GM12878 (cell line): ENCODE data around the gene HM13. TPM values are rescaled to one million over a fixed set of nuclear protein-coding genes. Genes with fewer than 3 reads are reported as not detected.

Source experiments
- ATAC-seq: fragments of 200-7000 bp; cut with Tn5 transposase; 3 replicates; pipeline ENCODE4 v1.9.1; 2020; ENCODE audit warnings: mild to moderate bottlenecking, moderate library complexity
- BruUV-seq: library from RNA; stranded (reverse); fragments of 400-500 nt; replicated peaks from 2 replicates; lab custom pipeline; 2021; lab: Mats Ljungman, UMichigan
- CTCF ChIA-PET: fragments of 300-600 bp; sonication (Branson Sonifier 250); formaldehyde crosslinking; extraction: SDS; loops from one replicate; lab custom pipeline; 2021; ENCODE audit warnings: inconsistent platforms; lab: Yijun Ruan, JAX
- POLR2A ChIA-PET: fragments of 350-600 bp; formaldehyde crosslinking; extraction: SDS; loops from one replicate; lab custom pipeline; 2021; ENCODE audit warnings: inconsistent platforms; lab: Charles Lee
- RAD21 ChIA-PET: fragments of 300-600 bp; sonication (Branson Sonifier 250); formaldehyde crosslinking; loops from one replicate; lab custom pipeline; 2023; ENCODE audit warnings: antibody characterized with exemption; ENCODE audit not compliant: unreplicated experiment; lab: Charles Lee
- SMC1A ChIA-PET: fragments of 300-600 bp; sonication (Branson Sonifier 250); formaldehyde crosslinking; loops from one replicate; lab custom pipeline; 2023; ENCODE audit not compliant: unreplicated experiment, uncharacterized antibody; lab: Charles Lee
- DNase-seq: peaks from one replicate; pipeline ENCODE4 v3.0.0-alpha.2; 2011; ENCODE audit warnings: low read depth, low spot score
- FAIRE-seq: peaks from 3 replicates; lab custom pipeline; 2011; peaks lifted over from hg19 to GRCh38; lab: Jason Lieb, UNC
- H2AFZ ChIP-seq: 2 replicates; pipeline ENCODE4 v1.6.0; 2011; ENCODE audit warnings: low read depth, low read length, control low read depth; ENCODE audit not compliant: control insufficient read depth
- H3K27ac ChIP-seq: 2 replicates; pipeline ENCODE4 v1.5.1; 2011; ENCODE audit warnings: control low read depth; ENCODE audit not compliant: control insufficient read depth, insufficient read depth
- H3K27me3 ChIP-seq, 2 experiments: replicated peaks in 1 of 2; 2 replicates each; pipeline versions ENCODE4 v1.6.0 to v1.6.1; 2011; ENCODE audit warnings: low read length in 1 of 2; ENCODE audit not compliant: control insufficient read depth in 2 of 2, insufficient read depth in 2 of 2
- H3K36me3 ChIP-seq, 2 experiments: 2 replicates each; pipeline ENCODE4 v1.5.1; 2011; ENCODE audit warnings: low read length in 1 of 2; ENCODE audit not compliant: control insufficient read depth in 2 of 2, insufficient read depth in 2 of 2
- H3K4me1 ChIP-seq: 2 replicates; pipeline ENCODE4 v1.6.1; 2011; ENCODE audit warnings: mild to moderate bottlenecking, low read length, moderate library complexity, mixed read lengths; ENCODE audit not compliant: control insufficient read depth, insufficient read depth
- H3K4me2 ChIP-seq: 2 replicates; pipeline ENCODE4 v1.6.0; 2011; ENCODE audit warnings: control low read depth; ENCODE audit not compliant: control insufficient read depth, insufficient read depth
- H3K4me3 ChIP-seq: fragments of 200-600 bp; sonication (generic); 2 replicates; pipeline ENCODE4 v1.5.1; 2016
- H3K79me2 ChIP-seq: 2 replicates; pipeline ENCODE4 v1.6.0; 2011; ENCODE audit warnings: low read length; ENCODE audit not compliant: control insufficient read depth, insufficient read depth
- H3K9ac ChIP-seq: 2 replicates; pipeline ENCODE4 v1.8.0; 2011; ENCODE audit warnings: low read length, control low read depth, mixed read lengths; ENCODE audit not compliant: control insufficient read depth, insufficient read depth
- H3K9me3 ChIP-seq: replicated peaks from 3 replicates; pipeline ENCODE4 v1.5.1; 2011; ENCODE audit warnings: mild to moderate bottlenecking, low read length; ENCODE audit not compliant: control insufficient read depth, insufficient read depth
- H4K20me1 ChIP-seq: 2 replicates; pipeline ENCODE4 v1.6.0; 2011; ENCODE audit not compliant: control insufficient read depth, insufficient read depth
- BHLHE40 ChIP-seq, 2 experiments: fragments of 450-650 bp in 1 of 2; IDR thresholded peaks; 2 replicates each; pipeline ENCODE4 v1.6.1; 2011 to 2017; ENCODE audit warnings: low read depth in 2 of 2, borderline replicate concordance in 1 of 2, improper control_type of control experiment in 1 of 2, low read length in 1 of 2, mild to moderate bottlenecking in 1 of 2
- CREM ChIP-seq: IDR thresholded peaks from 2 replicates; pipeline ENCODE4 v1.6.1; 2014; ENCODE audit warnings: antibody characterized with exemption, low read depth
- DPF2 ChIP-seq: fragments of 450-650 bp; IDR thresholded peaks from 2 replicates; pipeline ENCODE4 v1.6.1; 2017; ENCODE audit warnings: mild to moderate bottlenecking
- HDGF ChIP-seq: fragments of 450-650 bp; IDR thresholded peaks from 2 replicates; pipeline ENCODE4 v1.6.1; 2016; ENCODE audit warnings: antibody characterized with exemption
- IKZF1 ChIP-seq: fragments of 450-650 bp; conservative IDR thresholded peaks from 2 replicates; pipeline ENCODE4 v1.6.1; 2017; ENCODE audit warnings: antibody characterized with exemption, mild to moderate bottlenecking
- JUND ChIP-seq: IDR thresholded peaks from 2 replicates; pipeline ENCODE4 v1.6.1; 2012; ENCODE audit warnings: low read depth, mild to moderate bottlenecking, low read length, improper control_type of control experiment, moderate library complexity
- KAT2A ChIP-seq: conservative IDR thresholded peaks from 2 replicates; pipeline ENCODE4 v1.6.1; 2011; ENCODE audit warnings: low read depth, low read length; ENCODE audit not compliant: control insufficient read depth
- MEF2B ChIP-seq: fragments of 450-650 bp; IDR thresholded peaks from 2 replicates; pipeline ENCODE4 v1.6.1; 2018; ENCODE audit warnings: mild to moderate bottlenecking, moderate library complexity; ENCODE audit not compliant: partially characterized antibody, poor library complexity, severe bottlenecking
- NBN ChIP-seq: fragments of 450-650 bp; IDR thresholded peaks from 2 replicates; pipeline ENCODE4 v1.6.1; 2016
- NR2C1 ChIP-seq: fragments of 450-650 bp; IDR thresholded peaks from 2 replicates; pipeline ENCODE4 v1.6.1; 2017; ENCODE audit warnings: antibody characterized with exemption, mild to moderate bottlenecking, moderate library complexity
- PAX5 ChIP-seq: IDR thresholded peaks from 2 replicates; pipeline ENCODE4 v1.6.1; 2011; ENCODE audit warnings: low read depth, low read length, borderline replicate concordance
- POU2F2 ChIP-seq: IDR thresholded peaks from 3 replicates; pipeline ENCODE4 v1.6.1; 2011; ENCODE audit warnings: low read depth, mild to moderate bottlenecking, low read length, borderline replicate concordance
- RB1 ChIP-seq: fragments of 450-650 bp; formaldehyde crosslinking; IDR thresholded peaks from 2 replicates; pipeline ENCODE4 v1.6.1; 2017; ENCODE audit warnings: mild to moderate bottlenecking, borderline replicate concordance
- RCOR1 ChIP-seq: conservative IDR thresholded peaks from 2 replicates; pipeline ENCODE4 v1.6.1; 2012; ENCODE audit warnings: low read depth, low read length, improper control_type of control experiment
- SREBF2 ChIP-seq: IDR thresholded peaks from 2 replicates; pipeline ENCODE4 v1.6.1; 2012; ENCODE audit warnings: mild to moderate bottlenecking, low read length
- SUZ12 ChIP-seq: fragments of 200-600 bp; sonication (generic); IDR thresholded peaks from one replicate; pipeline ENCODE4 v1.6.1; 2018; ENCODE audit warnings: antibody characterized with exemption, mild to moderate bottlenecking; ENCODE audit not compliant: unreplicated experiment
- WGBS: methylation state at CpG from one replicate; pipeline ENCODE4 v1.1.6; 2016; ENCODE audit warnings: low lambda C conversion rate; ENCODE audit not compliant: insufficient replicate concordance, insufficient coverage; ENCODE audit errors: missing lambda C conversion rate; 5-methylcytosine and 5-hydroxymethylcytosine counted together
- in situ Hi-C: fragments of 300-500 bp; cut with MboI; formaldehyde crosslinking; loops from 9 replicates; pipeline ENCODE4 v1.14.3; 2018; ENCODE audit warnings: mixed read lengths
- intact Hi-C: fragments of 100-400 bp; cut with micrococcal nuclease; formaldehyde crosslinking; loops from one replicate; pipeline ENCODE4 v1.14.2; 2022; ENCODE audit not compliant: unreplicated experiment
- polyA plus RNA-seq, 11 experiments: library from polyadenylated mRNA; depleted of rRNA in 4 of 11; unstranded in 6 of 11; stranded (reverse) in 5 of 11; fragments of >200 nt; fragmentation: Nextera tagmentation in 4 of 11; fragmentation: Illumina TruSeq in 1 of 11; extraction: Ambion mirVana in 4 of 11; extraction: Trizol in 1 of 11; gene quantifications; 1 replicate in 1 of 11; 2 replicates in 10 of 11; pipeline versions ENCODE4 v1.2.1 to v1.2.3, GENCODE V29; 2011 to 2016; ENCODE audit warnings: inconsistent platforms in 2 of 11, missing spikeins in 2 of 11, low read depth in 1 of 11
- total RNA-seq, 4 experiments: library from RNA; depleted of rRNA in 3 of 4; stranded (reverse); fragments of >200 nt in 3 of 4; fragmentation: Illumina TruSeq in 1 of 4; extraction: Trizol in 1 of 4; gene quantifications; 2 replicates each; pipeline versions ENCODE4 v1.2.1 to v1.2.3, GENCODE V29; 2013 to 2021
- TF ChIP-seq, protein P1 (sequence below): fragments of 450-650 bp; IDR thresholded peaks from 2 replicates; pipeline ENCODE4 v1.6.1; 2017; ENCODE audit warnings: borderline replicate concordance
- TF ChIP-seq, protein P2 (sequence below): IDR thresholded peaks from 2 replicates; pipeline ENCODE4 v1.6.1; 2012; ENCODE audit warnings: low read depth, low read length, improper control_type of control experiment
- TF ChIP-seq, protein P3 (sequence below): IDR thresholded peaks from 2 replicates; pipeline ENCODE4 v1.6.1; 2012; ENCODE audit warnings: low read length, inconsistent platforms

Gene HM13
- total and polyA plus RNA-seq, 10 of the 15 experiments (the other 5 are each of a cell fraction or from before 2014, with no cell fraction given), result 4.8 to 185 (median 81.7) TPM

DNA sequence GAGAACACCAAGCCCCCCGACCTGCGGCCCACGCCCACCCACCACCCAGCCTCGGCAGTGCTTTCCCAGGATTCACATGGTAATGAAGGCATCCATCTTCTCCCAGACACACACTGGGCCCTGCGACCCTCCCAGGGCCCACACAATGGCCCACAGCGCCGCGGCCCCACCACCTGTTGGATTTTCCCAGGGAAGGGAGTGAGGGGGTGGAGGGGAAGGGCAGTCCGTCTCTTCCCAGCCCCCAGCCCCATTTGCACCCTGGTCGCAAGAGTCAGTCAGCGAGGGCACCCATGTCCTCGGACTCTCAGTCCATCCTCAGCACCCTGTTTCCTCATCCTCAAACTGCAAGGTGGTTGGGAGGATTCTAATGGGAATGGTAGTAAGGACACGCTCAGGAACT is 67.1 kb downstream of the HM13 start (continued):
- TF ChIP-seq, protein P1, sequence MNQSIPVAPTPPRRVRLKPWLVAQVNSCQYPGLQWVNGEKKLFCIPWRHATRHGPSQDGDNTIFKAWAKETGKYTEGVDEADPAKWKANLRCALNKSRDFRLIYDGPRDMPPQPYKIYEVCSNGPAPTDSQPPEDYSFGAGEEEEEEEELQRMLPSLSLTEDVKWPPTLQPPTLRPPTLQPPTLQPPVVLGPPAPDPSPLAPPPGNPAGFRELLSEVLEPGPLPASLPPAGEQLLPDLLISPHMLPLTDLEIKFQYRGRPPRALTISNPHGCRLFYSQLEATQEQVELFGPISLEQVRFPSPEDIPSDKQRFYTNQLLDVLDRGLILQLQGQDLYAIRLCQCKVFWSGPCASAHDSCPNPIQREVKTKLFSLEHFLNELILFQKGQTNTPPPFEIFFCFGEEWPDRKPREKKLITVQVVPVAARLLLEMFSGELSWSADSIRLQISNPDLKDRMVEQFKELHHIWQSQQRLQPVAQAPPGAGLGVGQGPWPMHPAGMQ, result no peak

- H3K4me1 ChIP-seq, result no peaks in the 10 kb centered on the region
- peak overlapping the region; percentile 34 for H2AFZ ChIP-seq
- no peaks in the 10 kb centered on the region for H4K20me1 ChIP-seq
- no peaks in the 10 kb centered on the region for H3K9me3 ChIP-seq
- ChIA-PET SMC1A (interaction anchor here (0.7 to 1.2 kb wide), 2 partner anchors 24 to 25 kb away, joined by 4 to 5 read pairs; no protein-coding TSS in a partner anchor), CTCF (interaction anchor here (0.8 to 2.1 kb wide), 4 partner anchors 15 to 25 kb away, joined by 3 to 9 read pairs (median 6); no protein-coding TSS in a partner anchor), RAD21 (interaction anchor here (0.7 to 3.1 kb wide), 3 partner anchors 15 to 25 kb away, joined by 3 to 10 read pairs (median 3); no protein-coding TSS in a partner anchor), POLR2A (no interaction called here)
- H3K79me2 ChIP-seq, result no peaks in the 10 kb centered on the region
- DNase-seq, result no peak
- in situ Hi-C loops (no loop called here), intact Hi-C loops (no loop called here)
- no TSS peak for BruUV-seq
- peak overlapping the region; percentile 68 for H3K4me2 ChIP-seq
- no peaks in the 10 kb centered on the region for H3K36me3 ChIP-seq
- no peak for FAIRE-seq
- H3K27ac ChIP-seq, result no peak overlapping the region
- peaks cover 2% of the 10 kb centered on the region in 2 experiments; a peak in 2 of 4 replicates for H3K27me3 ChIP-seq
- H3K9ac ChIP-seq, result no peak overlapping the region
- peak; percentile 69 for ATAC-seq
- 0 out of 2 replicates have a peak overlapping the region, but pooled peaks have one; percentile 4 for H3K4me3 ChIP-seq
- 9% methylated on average over 45 of the region's 76 CpGs for WGBS
- TF ChIP-seq, protein P2, sequence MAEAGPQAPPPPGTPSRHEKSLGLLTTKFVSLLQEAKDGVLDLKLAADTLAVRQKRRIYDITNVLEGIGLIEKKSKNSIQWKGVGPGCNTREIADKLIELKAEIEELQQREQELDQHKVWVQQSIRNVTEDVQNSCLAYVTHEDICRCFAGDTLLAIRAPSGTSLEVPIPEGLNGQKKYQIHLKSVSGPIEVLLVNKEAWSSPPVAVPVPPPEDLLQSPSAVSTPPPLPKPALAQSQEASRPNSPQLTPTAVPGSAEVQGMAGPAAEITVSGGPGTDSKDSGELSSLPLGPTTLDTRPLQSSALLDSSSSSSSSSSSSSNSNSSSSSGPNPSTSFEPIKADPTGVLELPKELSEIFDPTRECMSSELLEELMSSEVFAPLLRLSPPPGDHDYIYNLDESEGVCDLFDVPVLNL, result no peak
- TF ChIP-seq BHLHE40 (IDR thresholded peaks at IDR 0.05; ENCODE audit: borderline replicate concordance in 1 of 2, low read depth in 2 of 2, low read length in 1 of 2) (peak in 1 of 2 experiments; percentile 31; a peak in 1 of 4 replicates), RB1 (peak; percentile 58; the same call in 1 of the 2 replicates), CREM (no peak), DPF2 (peak; percentile 54; the same call in 1 of the 2 replicates), JUND (no peak), SUZ12 (peak; percentile 72), POU2F2 (no peak), HDGF (no peak), IKZF1 (peak; percentile 62), SREBF2 (no peak), RCOR1 (no peak), KAT2A (no peak), NR2C1 (no peak), MEF2B (peak; percentile 76), PAX5 (no peak), NBN (no peak)
- TF ChIP-seq, protein P3, sequence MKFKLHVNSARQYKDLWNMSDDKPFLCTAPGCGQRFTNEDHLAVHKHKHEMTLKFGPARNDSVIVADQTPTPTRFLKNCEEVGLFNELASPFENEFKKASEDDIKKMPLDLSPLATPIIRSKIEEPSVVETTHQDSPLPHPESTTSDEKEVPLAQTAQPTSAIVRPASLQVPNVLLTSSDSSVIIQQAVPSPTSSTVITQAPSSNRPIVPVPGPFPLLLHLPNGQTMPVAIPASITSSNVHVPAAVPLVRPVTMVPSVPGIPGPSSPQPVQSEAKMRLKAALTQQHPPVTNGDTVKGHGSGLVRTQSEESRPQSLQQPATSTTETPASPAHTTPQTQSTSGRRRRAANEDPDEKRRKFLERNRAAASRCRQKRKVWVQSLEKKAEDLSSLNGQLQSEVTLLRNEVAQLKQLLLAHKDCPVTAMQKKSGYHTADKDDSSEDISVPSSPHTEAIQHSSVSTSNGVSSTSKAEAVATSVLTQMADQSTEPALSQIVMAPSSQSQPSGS, result no peak
Measured at GRCh38 chr20:31587545-31588389, 73.5 kb downstream of the HM13 start.
